Measurements from ENCODE around the gene CENPX. TPM values are rescaled to one million over a fixed set of nuclear protein-coding genes. Genes with fewer than 3 reads are reported as not detected.
"Not testable (repeated sequence)": the region's sequence is repeated elsewhere in the genome, so short reads cannot be mapped to it uniquely, and the experiment has no call there.

Gene CENPX
- total RNA-seq, 1 donor from 2014 or later: 40.2 TPM

GRCh38 chr17:81987161-81987770 is 35.4 kb downstream of the CENPX start:
- H3K4me3 ChIP-seq: no peak overlapping the region
- no peak overlapping the region for H3K27ac ChIP-seq
- no peak for ATAC-seq
- H3K27me3 ChIP-seq: no peaks in the 10 kb centered on the region
- TF ChIP-seq CTCF (IDR thresholded peaks at IDR 0.05): no peak
- no peak for DNase-seq
- no peaks in the 10 kb centered on the region for H3K9me3 ChIP-seq
- peaks cover 16% of the 10 kb centered on the region for H3K4me1 ChIP-seq
- peaks cover 26% of the 10 kb centered on the region for H3K36me3 ChIP-seq
- intact Hi-C loops (cut with DNase I): no loop called here

GRCh38 chr17:81986606-81987005 is 36.1 kb downstream of the CENPX start:
- Histone ChIP-seq H3K27me3 (no peaks in the 10 kb centered on the region), H3K4me1 (peaks cover 12% of the 10 kb centered on the region), H3K36me3 (peaks cover 26% of the 10 kb centered on the region), H3K27ac (no peak overlapping the region), H3K4me3 (no peak overlapping the region), H3K9me3 (no peaks in the 10 kb centered on the region)
- no peak for TF ChIP-seq CTCF (IDR thresholded peaks at IDR 0.05)
- ATAC-seq: no peak
- DNase-seq: no peak
- intact Hi-C loops (cut with DNase I): no loop called here

- DNase-seq (no peak), ATAC-seq (no peak)
- Histone ChIP-seq H3K9me3 (no peaks in the 10 kb centered on the region), H3K27me3 (no peaks in the 10 kb centered on the region), H3K4me1 (peaks cover 9% of the 10 kb centered on the region), H3K36me3 (peaks cover 26% of the 10 kb centered on the region), H3K27ac (no peak overlapping the region), H3K4me3 (no peak overlapping the region)
- intact Hi-C loops (cut with DNase I): no loop called here
- no peak for TF ChIP-seq CTCF (IDR thresholded peaks at IDR 0.05)
These were observed 37.8 kb downstream of the CENPX start for GRCh38 chr17:81984773-81985410.

GRCh38 chr17:81983639-81984373 is 38.9 kb downstream of the CENPX start:
- H3K27ac ChIP-seq: no peak overlapping the region
- peaks cover 26% of the 10 kb centered on the region for H3K36me3 ChIP-seq
- H3K4me1 ChIP-seq: peaks cover 11% of the 10 kb centered on the region
- DNase-seq: no peak
- no peaks in the 10 kb centered on the region for H3K9me3 ChIP-seq
- no peak overlapping the region for H3K4me3 ChIP-seq
- ATAC-seq: no peak
- intact Hi-C loops (cut with DNase I): no loop called here
- no peaks in the 10 kb centered on the region for H3K27me3 ChIP-seq
- no peak for TF ChIP-seq CTCF (IDR thresholded peaks at IDR 0.05)

GRCh38 chr17:81983011-81983638 is 39.6 kb downstream of the CENPX start:
- Histone ChIP-seq H3K4me1 (peaks cover 16% of the 10 kb centered on the region), H3K36me3 (peaks cover 26% of the 10 kb centered on the region), H3K4me3 (no peak overlapping the region), H3K27me3 (no peaks in the 10 kb centered on the region), H3K9me3 (no peaks in the 10 kb centered on the region), H3K27ac (no peak overlapping the region)
- DNase-seq: no peak
- ATAC-seq: no peak
- intact Hi-C loops (cut with DNase I): no loop called here
- no peak for TF ChIP-seq CTCF (IDR thresholded peaks at IDR 0.05)

- H3K9me3 ChIP-seq; H3K27ac ChIP-seq; DNase-seq; intact Hi-C loops (cut with DNase I); H3K4me3 ChIP-seq; ATAC-seq; H3K27me3 ChIP-seq: not testable (repeated sequence)
- Histone ChIP-seq H3K4me1 (peaks cover 22% of the 10 kb centered on the region), H3K36me3 (peaks cover 24% of the 10 kb centered on the region)
These were observed 41.2 kb downstream of the CENPX start for GRCh38 chr17:81981511-81981910.

Measured in upper lobe of right lung (tissue), 1 donor.